ENCODE results near the gene PHACTR2. TPM values are rescaled to one million over a fixed set of nuclear protein-coding genes. Genes with fewer than 3 reads are reported as not detected.
"Not testable (repeated sequence)": the region's sequence is repeated elsewhere in the genome, so short reads cannot be mapped to it uniquely, and the experiment has no call there.

Gene PHACTR2
- 10 to 100 TPM; 17.6 to 51.9 (median 28.0) TPM for total RNA-seq
- polyA plus RNA-seq, result 10 to 100 TPM in 1 of 3 donors, 1 to 10 TPM in 2; 4.2 to 10.2 (median 9.5) TPM

- Histone ChIP-seq H3K27me3 (no peaks in the 10 kb centered on the region), H3K27ac (peak within 1 kb of the TSS; percentile 87 to 95 (median 91)), H3K36me3 (no peaks in the 10 kb centered on the region), H3K4me3 (peak within 1 kb of the TSS; percentile 56 to 85 (median 78)), H3K4me1 (peaks cover 0 to 15% (median 2%) of the 10 kb centered on the region in 4 donors), H3K9me3 (no peaks in the 10 kb centered on the region)
- TF ChIP-seq EP300 (IDR thresholded peaks at IDR 0.05) (no peak), CTCF (IDR thresholded peaks at IDR 0.05) (no peak), POLR2A (IDR thresholded peaks at IDR 0.05) (peak in 1 of 2 donors; percentile 20), POLR2AphosphoS5 (IDR thresholded peaks at IDR 0.05) (peak; percentile 35 to 63 (median 49))
- 1% methylated on average over 69 of the region's 69 CpGs for WGBS, 2 donors
- peak; percentile 91 for DNase-seq
- intact Hi-C loops (cut with DNase I), result loop anchor here (2.0 to 5.0 kb wide), 4 partner anchors 64 to 165 kb away; partner anchors contain the start of gene LTV1
Measured at GRCh38 chr6:143677891-143678791, at the start of gene PHACTR2. TSS of gene PHACTR2 (plus strand) at chr6:143677965. CDS start at chr6:143678164, 199 bp downstream.

GRCh38 chr6:143629104-143630080 is 48.4 kb upstream of the PHACTR2 start:
- 71 to 82% methylated on average over 12 of the region's 12 CpGs for WGBS, 2 donors

GRCh38 chr6:143631196-143631595 is 46.6 kb upstream of the PHACTR2 start:
- 95 to 98% methylated on average over 4 of the region's 4 CpGs for WGBS, 2 donors
- DNase-seq; intact Hi-C loops (cut with DNase I); H3K36me3 ChIP-seq; H3K4me3 ChIP-seq; H3K9me3 ChIP-seq; H3K27me3 ChIP-seq; H3K27ac ChIP-seq: not testable (repeated sequence)
- peaks cover 0 to 21% (median 14%) of the 10 kb centered on the region in 4 donors for H3K4me1 ChIP-seq

More at GRCh38 chr6:143629104-143630080, 48.4 kb upstream of the PHACTR2 start:
- intact Hi-C loops (cut with DNase I), result no loop called here
- Histone ChIP-seq H3K4me3 (peak overlapping the region in 1 of 4 donors; percentile 17), H3K4me1 (peaks cover 0 to 20% (median 13%) of the 10 kb centered on the region in 4 donors), H3K9me3 (no peaks in the 10 kb centered on the region), H3K27ac (peak overlapping the region in 2 of 4 donors; percentile 35 to 44), H3K27me3 (no peaks in the 10 kb centered on the region), H3K36me3 (no peaks in the 10 kb centered on the region)
- no peak for DNase-seq
- no peak for TF ChIP-seq CTCF (IDR thresholded peaks at IDR 0.05)
- peak in 1 of 4 donors; percentile 25 for TF ChIP-seq EP300 (IDR thresholded peaks at IDR 0.05)
- no peak for TF ChIP-seq POLR2A (IDR thresholded peaks at IDR 0.05)
- peak in 3 of 4 donors; percentile 50 to 76 (median 59) for TF ChIP-seq POLR2AphosphoS5 (IDR thresholded peaks at IDR 0.05)

- intact Hi-C loops (cut with DNase I), result no loop called here
- DNase-seq, result no peak
- Histone ChIP-seq H3K4me3 (no peak overlapping the region), H3K27me3 (no peaks in the 10 kb centered on the region), H3K27ac (no peak overlapping the region), H3K36me3 (no peaks in the 10 kb centered on the region), H3K9me3 (no peaks in the 10 kb centered on the region), H3K4me1 (peaks cover 0 to 21% (median 14%) of the 10 kb centered on the region in 4 donors)
- WGBS, 2 donors, result 95 to 96% methylated on average over 4 of the region's 4 CpGs
- TF ChIP-seq CTCF (IDR thresholded peaks at IDR 0.05), result no peak
- no peak for TF ChIP-seq POLR2A (IDR thresholded peaks at IDR 0.05)
- TF ChIP-seq POLR2AphosphoS5 (IDR thresholded peaks at IDR 0.05), result no peak
- TF ChIP-seq EP300 (IDR thresholded peaks at IDR 0.05), result no peak
Measured at GRCh38 chr6:143632894-143633293, 44.9 kb upstream of the PHACTR2 start.
